HG03457 (cell line): Measurements from ENCODE around the gene DDX31.
A peak's percentile ranks its signal among the peaks of the same experiment; 100 is the strongest.

Experiments used
- ATAC-seq: cut with Tn5 transposase; IDR thresholded peaks from one replicate; pipeline ENCODE4 v1.9.1; 2021; ENCODE audit warnings: moderate number of reproducible peaks; ENCODE audit not compliant: unreplicated experiment

Gene DDX31

GRCh38 chr9:132674485-132674884 is 4.7 kb upstream of the DDX31 start:
- ATAC-seq: no peak

DNA sequence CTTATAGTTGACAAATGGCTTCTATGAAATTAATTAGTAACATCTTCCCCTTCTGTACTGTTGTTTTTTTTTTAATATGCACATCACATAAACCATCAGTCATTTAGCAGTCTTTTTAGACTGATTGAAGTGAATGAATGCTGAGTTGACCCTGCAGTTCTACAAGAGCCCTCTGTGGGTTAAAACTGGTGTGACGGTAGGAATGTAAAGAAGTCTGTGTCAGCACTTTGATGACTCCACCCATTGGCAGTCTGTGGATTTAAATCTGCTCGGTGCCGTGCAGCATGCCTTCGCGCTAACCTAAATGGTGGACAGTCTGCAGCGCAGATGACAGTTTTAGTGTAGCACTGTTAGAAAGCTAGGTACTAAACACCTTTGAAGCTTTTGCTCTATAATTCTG is 3.6 kb upstream of the DDX31 start:
- no peak for ATAC-seq

GRCh38 chr9:132672413-132672690 is 2.6 kb upstream of the DDX31 start:
- ATAC-seq: no peak

DNA sequence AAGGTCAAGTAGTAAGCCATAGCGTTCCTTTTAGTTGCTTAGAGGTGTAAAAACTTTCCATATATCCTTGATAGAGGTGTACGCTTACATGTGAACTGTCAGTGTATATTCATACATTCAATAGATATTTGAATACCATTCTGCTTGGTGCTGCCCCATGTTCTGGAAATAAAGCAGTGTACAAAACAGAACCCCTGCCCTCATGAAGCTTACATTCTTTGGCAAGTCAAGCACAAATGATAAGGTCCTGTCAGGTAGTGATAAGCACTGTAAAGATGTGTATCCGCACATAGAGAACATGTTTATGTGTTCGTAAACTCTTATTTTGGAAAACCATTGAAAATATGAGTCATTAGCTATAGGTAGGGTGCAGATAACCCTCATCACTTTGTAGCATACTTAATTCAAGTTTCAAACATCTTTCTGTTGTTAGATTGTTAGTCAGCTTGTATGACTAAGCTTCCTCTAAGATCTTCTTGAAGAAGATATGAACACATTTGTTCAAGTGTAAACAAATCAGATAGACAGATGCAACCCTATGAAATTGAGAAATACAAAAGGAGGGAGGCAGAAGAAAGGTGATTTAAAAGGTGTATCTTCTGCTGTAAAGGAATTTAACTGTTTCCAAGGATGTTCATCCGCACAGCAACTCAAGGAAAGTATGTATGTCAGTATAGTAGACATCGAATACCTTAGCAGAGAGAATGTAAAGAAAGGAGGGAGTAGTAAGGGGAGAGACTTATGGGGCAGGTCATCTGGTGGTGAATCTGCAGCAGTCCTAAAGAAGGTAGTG is 2.0 kb upstream of the DDX31 start:
- no peak for ATAC-seq

- ATAC-seq: peak; percentile 28
Observed at GRCh38 chr9:132670457-132671391, 941 bp upstream of the DDX31 start, which contains the start of gene GTF3C4. TSS of gene GTF3C4 (plus strand) at chr9:132670464. CDS start at chr9:132670599, 135 bp downstream.

- ATAC-seq: no peak
Observed at GRCh38 chr9:132669319-132669697, 475 bp downstream of the DDX31 start.

DNA sequence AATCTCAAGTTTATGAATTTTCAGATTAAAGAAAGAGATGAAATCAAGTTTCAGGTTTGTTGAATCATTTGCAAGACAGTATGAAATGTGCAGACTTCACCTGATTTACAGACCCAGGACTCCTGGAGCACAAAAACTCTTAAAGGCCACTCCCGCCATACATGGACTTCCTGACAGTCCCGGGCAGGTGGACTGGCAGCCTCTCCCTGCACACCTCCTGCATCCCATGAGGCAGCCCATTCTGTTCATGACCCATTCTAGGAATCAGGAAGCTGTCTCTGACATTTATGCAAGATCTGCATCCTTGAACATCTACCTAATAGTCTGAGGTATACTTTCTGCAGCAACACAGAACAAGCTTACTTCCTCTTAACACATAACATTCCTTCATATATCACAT is 5.9 kb downstream of the DDX31 start:
- no peak for ATAC-seq

GRCh38 chr9:132663117-132663516 is 6.7 kb downstream of the DDX31 start:
- no peak for ATAC-seq

- no peak for ATAC-seq
Observed at GRCh38 chr9:132662152-132662945, 7.4 kb downstream of the DDX31 start.

DNA sequence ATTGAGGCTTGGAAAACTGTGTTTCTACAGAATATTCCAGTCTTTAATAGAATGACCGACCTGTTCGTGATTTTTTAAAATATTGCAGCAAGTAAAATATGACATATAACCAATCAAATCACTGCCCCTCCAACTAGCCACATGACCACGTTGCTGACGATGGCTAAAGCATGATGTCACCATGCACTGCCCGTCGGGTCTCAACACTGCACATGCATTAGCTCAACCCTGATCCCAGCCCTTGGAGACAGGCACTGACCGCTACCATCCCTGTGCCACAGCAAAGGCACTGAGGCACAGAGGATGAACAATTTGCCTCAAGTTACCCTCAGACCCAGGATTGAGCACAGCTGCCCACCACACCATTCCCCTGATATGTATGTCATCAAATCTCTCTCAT is 13.5 kb downstream of the DDX31 start:
- ATAC-seq: no peak

DNA sequence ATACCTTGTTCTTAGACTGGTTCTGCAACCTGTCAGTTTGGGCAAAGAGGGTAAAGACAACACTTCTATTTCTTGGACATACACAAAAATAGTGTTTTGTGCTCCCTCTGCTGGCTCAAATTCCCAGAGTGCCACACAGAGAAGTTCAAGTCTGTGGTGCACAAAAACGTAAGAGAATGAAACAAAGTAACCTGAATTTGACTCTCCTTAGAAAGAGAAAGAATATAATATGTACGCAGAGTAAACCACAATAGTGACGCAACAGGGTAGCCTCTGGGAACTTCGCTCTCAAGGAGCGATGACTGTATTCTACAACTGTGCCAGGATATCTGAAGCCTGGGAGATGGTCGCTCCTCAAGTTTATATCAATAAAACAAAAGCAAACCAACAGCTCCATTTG is 18.5 kb downstream of the DDX31 start:
- no peak for ATAC-seq

DNA sequence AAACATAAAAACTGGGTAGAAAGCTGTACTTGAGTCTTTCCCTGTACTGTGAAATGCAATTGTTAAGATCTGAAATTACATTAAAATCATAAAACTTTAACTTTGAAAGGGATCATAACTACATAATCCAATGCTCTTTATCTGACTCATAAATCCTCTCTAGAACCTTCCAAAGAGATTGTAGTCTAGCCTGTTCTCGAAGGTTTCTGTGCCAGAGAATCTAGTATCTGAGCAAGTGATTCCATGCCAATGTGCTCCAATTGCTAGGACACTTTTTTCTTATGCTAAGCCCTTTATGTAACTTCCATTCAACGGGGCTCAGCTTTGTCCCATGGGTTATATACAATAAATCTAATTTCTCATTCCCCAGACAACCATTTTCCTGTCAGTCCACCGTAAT is 21.1 kb downstream of the DDX31 start:
- no peak for ATAC-seq

- ATAC-seq: no peak
Observed at GRCh38 chr9:132648283-132648682, 21.5 kb downstream of the DDX31 start.

DNA sequence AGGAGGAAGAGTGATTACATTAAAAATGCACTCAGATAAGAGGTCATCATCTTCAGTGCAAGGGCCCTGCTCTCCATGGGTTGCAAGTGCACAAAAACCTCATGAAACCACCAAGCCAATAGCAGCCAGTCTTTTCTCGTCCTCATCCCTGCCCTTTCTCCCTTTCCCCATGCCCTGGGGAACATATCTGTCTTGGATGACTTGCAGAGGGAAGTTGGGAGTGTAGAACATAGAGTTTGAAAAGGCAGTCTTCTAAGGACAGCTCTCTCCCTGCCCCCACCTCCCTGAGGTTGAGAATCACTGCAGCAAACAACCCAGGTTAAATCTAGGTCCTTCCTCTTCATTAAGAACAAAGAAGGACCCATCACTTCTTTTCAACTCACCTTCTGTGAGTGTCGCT is 22.0 kb downstream of the DDX31 start:
- no peak for ATAC-seq

DNA sequence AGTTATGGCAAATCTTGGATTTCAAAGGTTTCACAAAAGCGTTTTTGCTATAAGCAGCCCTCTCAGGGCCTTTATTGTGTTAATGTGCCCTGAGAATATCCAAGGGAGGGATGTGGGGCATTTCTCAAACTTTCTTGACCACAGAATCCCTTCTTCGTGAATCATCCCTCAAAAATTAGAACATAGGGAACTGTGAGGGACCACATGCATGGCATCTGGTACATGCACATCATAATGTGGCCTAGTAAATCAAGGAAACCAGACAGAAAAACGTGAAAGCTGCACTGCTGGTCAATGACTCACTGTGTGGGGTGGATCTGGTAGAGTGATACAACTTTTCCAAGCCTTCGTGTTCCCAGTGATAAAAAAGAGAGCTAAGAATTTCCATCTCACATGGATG is 22.4 kb downstream of the DDX31 start:
- ATAC-seq: no peak

- no peak for ATAC-seq
Observed at GRCh38 chr9:132646726-132647125, 23.1 kb downstream of the DDX31 start.

DNA sequence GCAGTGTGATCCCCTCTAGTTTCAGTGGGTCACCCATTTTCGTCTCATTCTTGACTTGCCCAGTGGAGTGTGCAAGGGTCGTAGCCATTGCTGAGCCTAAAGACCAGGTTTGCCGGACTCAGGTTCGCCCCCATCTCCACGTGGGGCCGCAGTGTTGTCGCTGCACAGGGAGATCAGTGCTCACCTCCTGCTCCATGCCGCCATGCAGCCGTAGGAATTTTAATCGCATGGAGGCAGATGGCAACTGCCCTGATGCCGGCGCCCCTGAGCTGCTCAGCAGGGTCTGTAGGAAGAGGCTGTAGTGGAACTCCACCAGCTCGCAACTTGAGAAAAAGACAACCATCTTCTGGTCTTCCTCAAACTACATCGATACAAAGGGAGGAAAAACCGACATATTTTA is 24.1 kb downstream of the DDX31 start:
- no peak for ATAC-seq

DNA sequence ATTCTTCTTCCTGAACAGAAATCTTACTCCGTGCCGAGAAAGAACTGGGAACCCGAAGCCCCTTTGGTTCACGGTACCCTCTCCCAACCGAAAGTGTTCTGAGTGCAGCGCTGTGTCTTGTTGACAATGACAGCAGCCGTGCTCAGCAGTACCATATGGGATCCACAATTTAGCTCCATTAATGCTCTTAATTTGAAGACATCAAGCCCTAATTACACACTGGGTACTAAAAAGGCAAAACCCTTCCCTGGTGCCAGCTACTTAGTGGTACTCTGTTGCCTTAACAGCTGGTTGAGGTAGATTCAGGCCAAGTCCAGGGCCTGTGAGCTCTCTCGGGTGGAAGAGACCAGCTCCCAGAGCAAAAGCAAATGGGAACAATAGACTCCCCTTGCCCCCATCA is 24.5 kb downstream of the DDX31 start:
- no peak for ATAC-seq

DNA sequence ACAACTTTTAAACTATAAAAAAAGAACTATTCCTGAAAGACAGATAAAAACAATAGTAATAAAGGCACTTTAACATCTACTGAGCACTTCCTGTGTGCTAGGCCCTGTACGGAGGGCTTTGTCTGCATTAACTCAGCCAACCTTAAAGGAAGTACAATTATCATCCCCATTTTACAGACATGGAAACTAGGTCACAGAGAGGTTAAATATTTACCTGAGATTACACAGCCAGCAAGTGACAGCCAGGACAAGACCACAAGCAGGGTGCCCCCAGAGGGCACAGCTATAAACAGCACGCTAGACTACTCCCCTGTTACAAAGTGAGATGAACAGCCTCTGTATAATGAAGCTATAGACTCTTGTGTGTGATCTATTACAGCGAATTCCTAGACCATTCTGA is 25.5 kb downstream of the DDX31 start:
- ATAC-seq: no peak

- ATAC-seq: no peak
Observed at GRCh38 chr9:132641216-132641615, 28.6 kb downstream of the DDX31 start.

- no peak for ATAC-seq
Observed at GRCh38 chr9:132639322-132639721, 30.5 kb downstream of the DDX31 start.
